CD4-positive, alpha-beta T cell treated with Interferon gamma for 1 hour (primary cell): ENCODE data around the gene EFNA3.

Experiments
- DNase-seq: peaks from one replicate; pipeline ENCODE4 v3.0.0-alpha.2; 2020

Gene EFNA3

DNA sequence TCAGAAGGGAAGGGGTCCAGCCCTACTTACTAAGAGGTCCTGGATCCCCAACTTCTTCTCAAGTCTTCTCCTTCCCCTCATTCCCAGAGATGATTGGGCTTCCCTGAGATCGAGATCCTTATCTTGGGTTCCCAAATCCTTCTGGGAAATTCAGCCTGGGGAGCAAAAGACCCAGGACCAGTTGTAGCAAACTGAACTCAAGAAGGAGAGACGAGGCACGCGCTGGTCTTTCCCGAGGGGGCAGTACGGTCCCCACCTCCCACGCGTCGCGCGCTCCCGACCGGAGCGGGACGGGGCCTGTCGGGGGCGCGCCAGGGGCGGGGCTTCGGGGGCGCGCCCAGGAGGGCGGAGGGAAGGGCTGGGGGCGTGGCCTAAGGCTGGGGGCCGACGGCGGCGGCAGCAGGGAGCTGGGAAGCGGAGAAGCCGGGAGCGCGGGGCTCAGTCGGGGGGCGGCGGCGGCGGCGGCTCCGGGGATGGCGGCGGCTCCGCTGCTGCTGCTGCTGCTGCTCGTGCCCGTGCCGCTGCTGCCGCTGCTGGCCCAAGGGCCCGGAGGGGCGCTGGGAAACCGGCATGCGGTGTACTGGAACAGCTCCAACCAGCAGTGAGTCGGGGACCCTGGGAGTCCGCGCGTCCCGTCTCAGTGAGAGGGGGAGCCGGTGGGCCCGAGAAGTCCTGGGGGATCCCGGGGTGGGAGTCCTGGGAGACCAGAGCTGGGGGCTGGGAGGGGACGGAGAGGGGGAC lies at the start of gene EFNA3:
TSS of gene EFNA3 (plus strand) at position 369 of the 741 bp plus-strand sequence. CDS start at position 474, 105 bp downstream.
- peak; percentile 56 for DNase-seq

DNA sequence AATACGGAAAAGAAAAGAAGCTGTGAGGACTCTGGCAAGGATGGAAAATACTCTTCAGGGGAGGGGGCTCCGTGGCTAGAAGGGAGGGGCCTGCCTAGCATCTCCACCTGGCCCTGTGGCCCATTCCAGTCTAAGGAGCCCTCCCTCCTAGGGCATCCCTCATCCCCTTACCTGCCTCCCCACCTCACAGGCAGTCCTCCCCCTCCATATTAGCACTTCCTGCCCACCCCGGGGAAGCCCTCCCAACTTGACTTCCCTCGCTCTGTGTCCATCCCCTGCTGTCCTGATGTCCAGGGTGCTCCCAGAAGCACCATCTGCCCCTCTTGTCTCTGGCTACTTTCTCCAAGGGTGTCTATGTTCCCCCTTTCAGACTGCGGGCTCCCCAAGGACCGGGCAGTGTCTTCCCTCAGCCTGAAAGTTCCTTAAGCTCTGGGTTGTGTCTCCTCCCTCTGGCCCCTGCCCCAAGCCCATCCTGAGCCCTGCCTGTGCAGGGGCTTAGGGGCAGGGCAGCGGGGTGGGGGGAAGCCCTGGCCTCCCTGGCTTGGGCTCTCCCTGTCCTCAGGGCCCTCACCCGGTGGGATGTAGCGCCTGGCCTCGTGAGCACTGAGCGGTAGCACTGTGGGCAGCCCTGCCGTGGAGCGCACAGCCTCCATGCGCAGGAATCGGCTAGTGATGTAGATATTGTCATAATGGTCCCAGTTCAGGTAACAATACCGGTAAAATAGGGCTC lies 49.0 kb upstream of the EFNA3 start:
- DNase-seq: no peak

GRCh38 chr1:155030243-155030795 lies 48.3 kb upstream of the EFNA3 start:
- DNase-seq: no peak

GRCh38 chr1:155030899-155031298 lies 47.7 kb upstream of the EFNA3 start:
- no peak for DNase-seq

DNA sequence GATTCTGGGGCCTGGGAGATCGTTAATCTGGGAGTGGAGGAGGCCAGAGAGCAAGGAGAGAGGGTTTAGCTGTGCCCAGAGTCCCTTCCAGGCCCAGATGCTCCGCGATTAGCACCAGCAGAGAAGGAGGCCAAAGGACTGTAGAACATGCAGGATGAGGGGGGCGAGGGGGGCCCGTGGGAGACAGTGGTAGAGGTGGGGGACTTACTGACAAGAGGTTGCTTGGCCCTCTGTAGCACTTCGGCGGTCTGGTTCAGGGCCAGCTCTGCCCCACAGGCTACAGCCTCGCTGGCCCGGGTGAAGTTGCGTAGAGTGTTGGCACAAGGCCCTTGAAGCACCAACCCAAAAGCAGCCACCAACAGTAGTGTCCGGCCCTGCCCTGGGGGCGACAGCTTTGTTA lies 45.8 kb upstream of the EFNA3 start:
- no peak for DNase-seq

DNA sequence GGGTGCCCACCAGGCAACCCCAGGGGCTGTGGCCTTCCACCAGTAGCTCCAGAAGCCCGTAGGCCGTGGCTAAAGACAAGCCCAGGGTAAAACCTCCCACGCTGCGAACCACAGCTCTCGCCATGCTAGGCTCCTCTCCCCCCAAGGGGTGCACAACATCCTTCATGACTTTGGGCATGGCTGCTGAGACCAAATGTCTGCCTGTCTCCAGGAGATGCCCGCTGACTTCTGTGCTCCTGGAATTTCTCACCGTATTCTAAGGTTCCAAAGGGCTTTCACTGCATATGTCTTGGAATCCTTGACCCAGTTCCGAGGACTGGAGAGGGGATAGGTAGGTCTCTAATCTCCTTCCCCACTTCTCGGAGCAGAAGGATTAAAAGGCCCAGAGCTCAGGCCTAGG lies 45.1 kb upstream of the EFNA3 start, which contains the start of the genes DCST1 and DCST2:
TSS of gene DCST1 (plus strand) at position 301 of the 400 bp plus-strand sequence. CDS start 213 bp downstream, outside the sequence.
TSS of gene DCST2 (minus strand) at position 258 of the 400 bp plus-strand sequence. CDS start at position 178, 80 bp downstream.
- DNase-seq: no peak

GRCh38 chr1:155034318-155035208 lies 44.1 kb upstream of the EFNA3 start:
- DNase-seq: no peak

GRCh38 chr1:155035936-155036335 lies 42.7 kb upstream of the EFNA3 start:
- no peak for DNase-seq

DNA sequence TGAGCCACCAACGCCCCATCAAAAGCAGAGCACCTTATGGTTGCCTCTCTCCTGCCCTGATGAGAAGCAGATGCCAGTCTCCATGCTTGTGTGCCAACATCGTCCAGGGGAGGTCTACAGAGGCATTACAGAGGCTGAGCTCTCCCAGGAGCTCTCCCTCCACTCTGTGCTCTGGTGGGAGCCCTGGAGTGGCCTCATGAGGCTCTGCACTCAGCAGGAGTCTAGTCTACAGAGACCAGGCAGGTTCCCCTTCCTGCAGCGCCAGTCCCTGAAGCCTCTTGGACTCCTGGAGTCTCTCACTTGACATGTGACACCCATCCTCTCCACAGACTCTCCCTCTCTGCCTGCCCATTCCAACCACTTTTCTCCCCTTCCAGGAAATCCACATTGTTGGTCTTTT lies 41.6 kb upstream of the EFNA3 start:
- DNase-seq: no peak

DNA sequence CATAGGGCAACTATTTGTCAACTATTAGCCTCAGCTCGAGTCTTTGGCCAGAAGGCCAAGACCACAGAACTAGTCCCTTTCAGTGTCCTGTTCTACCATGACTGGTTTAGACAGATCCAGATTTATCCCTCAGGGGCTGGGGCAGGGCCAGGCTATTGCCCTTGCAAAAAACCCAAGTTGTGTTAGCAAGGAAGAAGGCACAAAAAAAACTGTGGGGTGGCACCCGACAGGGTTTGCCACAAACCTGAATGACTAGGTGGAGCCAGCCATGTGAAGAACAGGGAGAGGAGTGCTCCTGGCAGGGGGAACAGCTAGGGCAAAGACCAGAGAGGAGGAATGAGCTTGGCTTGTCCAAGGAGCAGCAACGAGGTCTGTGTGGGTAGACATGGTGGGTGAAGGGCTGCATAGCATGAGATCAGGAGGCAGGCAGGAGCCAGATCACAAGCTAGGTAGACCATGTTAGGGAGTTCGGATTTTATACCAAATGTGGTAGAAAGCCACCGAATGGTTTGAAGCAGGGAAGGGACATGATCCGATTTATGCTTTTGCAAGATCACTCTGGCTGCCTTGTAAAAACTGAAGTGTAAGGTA lies 40.7 kb upstream of the EFNA3 start:
- DNase-seq: no peak

GRCh38 chr1:155038602-155039307 lies 39.9 kb upstream of the EFNA3 start:
- DNase-seq: no peak

DNA sequence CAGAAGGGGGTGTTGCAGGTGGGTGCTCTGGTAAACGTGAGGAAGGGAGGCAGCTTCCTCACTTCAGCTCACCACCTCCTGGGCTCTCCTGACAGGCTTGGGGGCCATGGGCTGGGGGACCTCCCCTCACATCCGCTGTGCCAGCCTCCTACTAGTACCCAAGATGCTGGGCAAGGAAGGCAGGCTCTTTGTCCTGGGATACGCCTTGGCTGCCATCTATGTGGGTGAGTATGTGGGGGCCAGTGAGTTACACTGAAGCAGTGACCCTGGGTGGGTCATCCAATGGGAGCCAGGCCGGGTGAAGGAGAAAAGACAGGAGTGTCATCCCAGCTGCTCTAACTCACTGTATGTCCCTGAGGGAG lies 39.3 kb upstream of the EFNA3 start:
- DNase-seq: no peak

- no peak for DNase-seq
These were observed 38.1 kb upstream of the EFNA3 start for GRCh38 chr1:155040358-155041093.

- DNase-seq: no peak
These were observed 35.8 kb upstream of the EFNA3 start for GRCh38 chr1:155042789-155043188.

DNA sequence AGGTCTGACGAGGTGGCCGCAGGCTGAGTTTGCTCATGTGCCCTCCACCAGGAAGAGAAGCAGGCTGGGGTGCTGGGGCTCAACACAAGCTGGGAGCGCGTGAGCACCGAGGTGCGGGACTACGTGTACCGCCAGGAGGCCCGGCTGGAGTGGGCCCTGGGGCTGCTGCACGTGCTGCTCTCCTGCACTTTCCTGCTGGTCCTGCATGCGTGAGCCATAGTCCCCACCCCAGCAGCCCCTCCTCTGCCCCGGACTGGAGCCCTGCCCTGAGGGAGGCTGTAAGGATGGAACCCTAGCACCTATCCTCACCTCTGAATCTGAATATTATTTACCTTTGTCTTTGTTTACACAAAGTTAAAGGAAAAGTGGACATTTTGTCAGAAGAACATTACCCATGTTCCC lies 35.3 kb upstream of the EFNA3 start:
- no peak for DNase-seq

- no peak for DNase-seq
These were observed 34.8 kb upstream of the EFNA3 start for GRCh38 chr1:155043793-155044192.

GRCh38 chr1:155044365-155044764 lies 34.3 kb upstream of the EFNA3 start:
- no peak for DNase-seq

GRCh38 chr1:155044812-155045657 lies 33.6 kb upstream of the EFNA3 start:
- DNase-seq: peak; percentile 72

- no peak for DNase-seq
These were observed 29.9 kb upstream of the EFNA3 start for GRCh38 chr1:155048449-155049334.
